Measurements from ENCODE around the gene SFRP2.

The SFRP2 gene

DNA sequence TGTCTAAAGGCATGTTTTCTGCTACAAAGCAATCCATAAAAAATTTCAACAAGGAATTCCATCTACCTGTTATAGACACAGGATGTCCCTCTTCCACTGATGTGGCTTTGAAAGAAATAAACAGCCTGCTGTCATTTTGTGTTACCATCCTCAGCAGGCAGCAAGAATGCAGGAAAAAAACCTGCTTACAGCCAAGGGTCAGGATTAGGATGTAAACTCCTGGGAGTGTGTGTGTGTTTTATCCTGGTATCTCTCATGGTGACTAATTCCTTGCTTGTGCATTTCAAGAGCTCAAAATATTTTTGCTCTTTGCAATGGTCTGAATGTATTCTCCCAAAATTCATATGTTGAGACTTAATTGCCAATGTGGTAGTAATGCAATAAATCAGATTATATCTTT, 28.6 kb upstream of the SFRP2 start:
- Histone ChIP-seq H3K4me1 (ENCODE audit: control insufficient read depth, insufficient read depth, low read length) (no peaks in the 10 kb centered on the region), H3K27ac (ENCODE audit: low read length) (no peak overlapping the region), H3K4me3 (ENCODE audit: low read length) (no peak overlapping the region), H3K9me3 (ENCODE audit: control insufficient read depth, insufficient read depth, low read length) (no peaks in the 10 kb centered on the region), H3K36me3 (ENCODE audit: control insufficient read depth, insufficient read depth, low read length) (no peaks in the 10 kb centered on the region), H3K27me3 (ENCODE audit: control insufficient read depth, insufficient read depth, low read length) (no peaks in the 10 kb centered on the region)
- DNase-seq (ENCODE audit: low read depth, low spot score): no peak

DNA sequence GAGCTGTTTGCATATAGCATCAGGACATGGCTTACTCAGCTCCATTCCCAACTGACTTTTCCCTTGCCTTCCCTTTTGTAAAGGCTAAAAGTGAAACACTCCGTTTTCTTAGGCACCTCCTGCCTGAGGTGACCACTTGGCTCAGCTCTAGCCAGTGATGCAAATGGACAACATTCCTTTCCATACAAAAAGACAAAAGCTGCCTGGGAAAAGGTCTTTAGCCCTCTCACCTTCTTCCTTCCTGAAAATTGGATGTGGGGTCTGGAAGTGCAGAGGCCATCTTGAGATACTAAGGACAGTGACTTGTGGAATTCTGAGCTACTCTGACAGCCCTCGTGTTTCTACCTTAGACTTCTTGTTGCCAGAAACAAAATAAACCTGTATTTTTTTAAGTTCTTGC, 27.7 kb upstream of the SFRP2 start:
- WGBS (ENCODE audit: insufficient coverage, insufficient read length): no CpG with 5 or more reads among the region's 2 CpGs
- H3K27me3 ChIP-seq (ENCODE audit: control insufficient read depth, insufficient read depth, low read length): no peaks in the 10 kb centered on the region; the same call in 1 of the 2 replicates
- no peaks in the 10 kb centered on the region for H3K36me3 ChIP-seq (ENCODE audit: control insufficient read depth, insufficient read depth, low read length)
- H3K4me1 ChIP-seq (ENCODE audit: control insufficient read depth, insufficient read depth, low read length): no peaks in the 10 kb centered on the region
- no peak overlapping the region for H3K27ac ChIP-seq (ENCODE audit: low read length)
- no peak overlapping the region for H3K4me3 ChIP-seq (ENCODE audit: low read length)
- DNase-seq (ENCODE audit: low read depth, low spot score): peak; percentile 25
- no peaks in the 10 kb centered on the region for H3K9me3 ChIP-seq (ENCODE audit: control insufficient read depth, insufficient read depth, low read length)

DNA sequence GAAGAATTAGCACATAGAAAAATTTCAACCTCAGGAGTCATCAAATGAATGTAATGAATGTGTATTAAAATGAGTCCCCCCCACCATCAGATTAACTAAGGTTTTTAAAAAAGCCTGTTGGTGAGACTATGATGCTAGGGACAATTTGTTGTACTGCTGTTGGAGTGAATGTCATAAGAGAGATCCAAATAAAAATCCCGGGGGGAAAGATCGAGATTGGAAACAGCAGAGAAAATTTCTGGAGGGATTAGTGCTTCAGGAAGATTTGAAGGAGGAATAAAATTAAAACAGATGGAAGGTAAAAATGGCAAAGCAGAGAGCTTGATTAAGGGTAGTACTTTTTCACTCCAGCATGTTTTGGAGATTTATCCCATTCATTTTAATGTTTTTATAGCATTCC, 25.9 kb upstream of the SFRP2 start:
- H3K36me3 ChIP-seq (ENCODE audit: control insufficient read depth, insufficient read depth, low read length): no peaks in the 10 kb centered on the region
- no peaks in the 10 kb centered on the region for H3K9me3 ChIP-seq (ENCODE audit: control insufficient read depth, insufficient read depth, low read length)
- WGBS (ENCODE audit: insufficient coverage, insufficient read length): no CpG with 5 or more reads among the region's 2 CpGs

DNA sequence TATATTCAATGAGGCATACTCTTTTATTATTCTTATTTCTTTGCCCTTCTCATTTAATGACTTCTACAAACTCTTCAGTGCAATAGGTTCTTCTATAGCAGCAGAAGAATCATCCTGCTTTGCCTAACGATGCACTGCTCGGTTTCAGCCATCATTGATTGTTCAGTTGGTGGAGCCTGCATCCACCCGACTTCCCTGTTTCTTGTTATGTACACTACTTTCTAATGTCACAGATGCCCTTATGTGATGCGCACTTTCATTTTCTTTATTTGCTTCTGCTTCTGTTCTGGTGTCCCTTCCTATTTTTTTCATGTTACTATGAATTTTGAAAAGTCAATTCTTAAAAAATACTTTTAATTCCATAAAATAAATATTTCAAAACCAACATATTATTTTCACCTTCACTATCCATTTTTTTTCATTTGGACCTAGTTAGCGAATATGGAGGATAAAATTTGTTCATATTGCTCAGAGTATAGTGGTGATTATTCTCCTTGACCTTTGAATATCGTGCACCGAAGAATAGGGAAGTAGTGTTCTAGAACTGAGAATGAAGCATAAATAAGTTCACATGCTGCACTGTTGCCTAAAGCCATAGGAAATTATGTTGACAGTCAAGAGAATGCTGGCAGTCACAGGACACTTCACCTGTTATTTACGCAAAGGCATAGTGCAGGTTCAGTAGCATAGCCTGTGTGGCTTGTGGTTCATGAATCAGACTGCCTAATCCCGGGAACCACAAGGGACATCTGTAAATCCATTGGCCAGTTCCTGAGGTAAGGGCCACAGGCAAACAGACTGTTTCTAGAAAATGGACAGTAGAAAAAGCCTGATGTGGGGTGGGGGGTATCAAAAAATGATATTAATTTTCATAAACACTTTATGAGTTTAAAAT, 21.3 kb upstream of the SFRP2 start:
- 100% methylated on average over 1 of the region's 9 CpGs for WGBS (ENCODE audit: insufficient coverage, insufficient read length)
- Histone ChIP-seq H3K4me3 (ENCODE audit: low read length) (no peak overlapping the region), H3K36me3 (ENCODE audit: control insufficient read depth, insufficient read depth, low read length) (no peaks in the 10 kb centered on the region), H3K9me3 (ENCODE audit: control insufficient read depth, insufficient read depth, low read length) (no peaks in the 10 kb centered on the region), H3K27me3 (ENCODE audit: control insufficient read depth, insufficient read depth, low read length) (no peaks in the 10 kb centered on the region; the same call in 1 of the 2 replicates), H3K27ac (ENCODE audit: low read length) (no peak overlapping the region), H3K4me1 (ENCODE audit: control insufficient read depth, insufficient read depth, low read length) (no peaks in the 10 kb centered on the region)
- DNase-seq (ENCODE audit: low read depth, low spot score): no peak

More for the DNA sequence above, 25.9 kb upstream of the SFRP2 start:
- H3K4me3 ChIP-seq (ENCODE audit: low read length): no peak overlapping the region
- H3K27ac ChIP-seq (ENCODE audit: low read length): no peak overlapping the region
- no peak for DNase-seq (ENCODE audit: low read depth, low spot score)
- H3K27me3 ChIP-seq (ENCODE audit: control insufficient read depth, insufficient read depth, low read length): no peaks in the 10 kb centered on the region; the same call in 1 of the 2 replicates
- no peaks in the 10 kb centered on the region for H3K4me1 ChIP-seq (ENCODE audit: control insufficient read depth, insufficient read depth, low read length)

DNA sequence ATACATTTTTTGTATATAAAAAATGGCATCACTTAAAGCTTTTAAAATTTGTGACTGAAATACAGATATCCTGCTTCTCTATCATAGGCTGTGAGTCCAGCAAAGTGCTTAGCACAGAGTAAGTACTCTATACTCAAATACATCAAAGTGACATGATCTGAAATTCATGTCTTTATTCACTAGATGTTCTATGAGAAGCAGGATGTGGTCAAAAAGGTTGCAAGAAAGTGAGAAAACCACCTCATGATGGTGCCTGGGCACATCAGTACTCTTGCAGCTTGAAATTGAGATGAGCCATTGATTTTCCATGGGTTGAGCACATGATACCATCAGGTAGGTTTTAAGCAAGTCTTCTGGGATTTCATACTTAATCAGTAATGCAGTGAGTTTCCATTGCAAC, 20.4 kb upstream of the SFRP2 start:
- no peaks in the 10 kb centered on the region for H3K36me3 ChIP-seq (ENCODE audit: control insufficient read depth, insufficient read depth, low read length)
- no peak for DNase-seq (ENCODE audit: low read depth, low spot score)
- no peaks in the 10 kb centered on the region for H3K4me1 ChIP-seq (ENCODE audit: control insufficient read depth, insufficient read depth, low read length)
- H3K9me3 ChIP-seq (ENCODE audit: control insufficient read depth, insufficient read depth, low read length): no peaks in the 10 kb centered on the region
- H3K27ac ChIP-seq (ENCODE audit: low read length): no peak overlapping the region
- H3K27me3 ChIP-seq (ENCODE audit: control insufficient read depth, insufficient read depth, low read length): no peaks in the 10 kb centered on the region; the same call in 1 of the 2 replicates
- H3K4me3 ChIP-seq (ENCODE audit: low read length): no peak overlapping the region

DNA sequence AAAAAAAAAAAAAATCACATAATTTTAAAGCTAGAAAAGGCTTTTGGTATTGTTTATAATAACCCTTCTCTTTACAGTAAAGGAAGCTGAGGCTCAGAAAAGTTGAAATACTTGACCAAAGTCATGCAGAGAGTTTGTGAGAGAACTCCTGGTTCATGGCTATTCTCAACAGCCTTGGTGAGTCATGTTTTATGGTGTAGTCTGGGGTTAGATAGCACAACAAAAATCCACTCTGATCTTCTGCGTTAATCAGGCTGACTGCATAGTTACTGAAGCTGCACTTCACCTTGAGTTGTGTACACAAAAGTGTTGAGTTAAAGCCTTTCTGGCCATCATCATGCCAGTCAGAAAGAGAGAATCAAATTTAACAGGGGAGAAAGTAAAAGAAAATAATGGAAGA, 19.3 kb upstream of the SFRP2 start:
- Histone ChIP-seq H3K4me1 (ENCODE audit: control insufficient read depth, insufficient read depth, low read length) (no peaks in the 10 kb centered on the region), H3K36me3 (ENCODE audit: control insufficient read depth, insufficient read depth, low read length) (no peaks in the 10 kb centered on the region), H3K9me3 (ENCODE audit: control insufficient read depth, insufficient read depth, low read length) (no peaks in the 10 kb centered on the region), H3K27ac (ENCODE audit: low read length) (no peak overlapping the region), H3K27me3 (ENCODE audit: control insufficient read depth, insufficient read depth, low read length) (no peaks in the 10 kb centered on the region; the same call in 1 of the 2 replicates), H3K4me3 (ENCODE audit: low read length) (no peak overlapping the region)
- no CpG with 5 or more reads among the region's 1 CpG for WGBS (ENCODE audit: insufficient coverage, insufficient read length)
- DNase-seq (ENCODE audit: low read depth, low spot score): no peak

DNA sequence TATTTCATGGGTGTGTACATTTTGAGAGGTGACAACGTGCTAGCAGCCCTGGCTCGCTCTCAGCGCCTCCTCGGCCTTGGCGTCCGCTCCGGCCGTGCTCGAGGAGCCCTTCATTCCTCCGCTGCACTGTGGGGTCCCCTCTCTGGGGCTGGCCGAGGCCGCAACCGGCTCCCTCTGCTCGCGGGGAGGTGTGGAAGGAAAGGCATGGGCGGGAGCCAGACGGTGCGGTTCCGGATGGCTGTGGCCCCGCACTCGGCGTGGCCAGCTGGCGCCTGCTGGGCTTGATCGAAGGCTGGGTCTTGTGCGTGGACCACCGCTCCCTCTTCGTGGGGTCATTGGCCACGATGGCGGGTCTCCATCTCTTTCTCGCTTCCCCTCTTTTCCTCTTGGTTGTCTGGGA, 17.2 kb upstream of the SFRP2 start:
- DNase-seq (ENCODE audit: low read depth, low spot score): no peak
- Histone ChIP-seq H3K27me3 (ENCODE audit: control insufficient read depth, insufficient read depth, low read length) (no peaks in the 10 kb centered on the region), H3K9me3 (ENCODE audit: control insufficient read depth, insufficient read depth, low read length) (no peaks in the 10 kb centered on the region), H3K27ac (ENCODE audit: low read length) (no peak overlapping the region), H3K4me1 (ENCODE audit: control insufficient read depth, insufficient read depth, low read length) (no peaks in the 10 kb centered on the region), H3K4me3 (ENCODE audit: low read length) (no peak overlapping the region), H3K36me3 (ENCODE audit: control insufficient read depth, insufficient read depth, low read length) (no peaks in the 10 kb centered on the region)
- no CpG with 5 or more reads among the region's 30 CpGs for WGBS (ENCODE audit: insufficient coverage, insufficient read length)

DNA sequence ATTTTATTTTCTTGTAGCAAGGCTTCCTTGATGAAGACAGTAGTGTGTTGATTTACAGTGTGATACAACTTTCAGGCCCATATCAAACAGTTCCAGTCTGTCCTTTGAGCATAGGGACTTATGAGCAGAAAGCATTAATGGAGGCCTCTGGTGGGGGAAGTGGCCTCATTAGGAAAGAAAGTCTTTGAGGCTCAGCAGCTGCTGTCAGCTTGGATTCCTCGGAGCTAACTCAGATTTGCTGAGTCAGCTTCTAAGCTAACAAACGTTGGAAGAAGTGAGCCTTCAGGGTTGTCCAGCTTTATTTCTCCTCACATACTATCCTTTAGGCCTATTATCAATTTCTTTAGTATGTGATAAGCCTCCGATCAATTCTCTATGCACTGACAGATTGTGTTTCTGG, 15.8 kb upstream of the SFRP2 start:
- H3K27ac ChIP-seq (ENCODE audit: low read length): no peak overlapping the region
- no peaks in the 10 kb centered on the region for H3K36me3 ChIP-seq (ENCODE audit: control insufficient read depth, insufficient read depth, low read length)
- no CpG with 5 or more reads among the region's 3 CpGs for WGBS (ENCODE audit: insufficient coverage, insufficient read length)
- DNase-seq (ENCODE audit: low read depth, low spot score): no peak
- H3K27me3 ChIP-seq (ENCODE audit: control insufficient read depth, insufficient read depth, low read length): no peaks in the 10 kb centered on the region
- H3K4me1 ChIP-seq (ENCODE audit: control insufficient read depth, insufficient read depth, low read length): no peaks in the 10 kb centered on the region
- H3K4me3 ChIP-seq (ENCODE audit: low read length): no peak overlapping the region
- no peaks in the 10 kb centered on the region for H3K9me3 ChIP-seq (ENCODE audit: control insufficient read depth, insufficient read depth, low read length)

DNA sequence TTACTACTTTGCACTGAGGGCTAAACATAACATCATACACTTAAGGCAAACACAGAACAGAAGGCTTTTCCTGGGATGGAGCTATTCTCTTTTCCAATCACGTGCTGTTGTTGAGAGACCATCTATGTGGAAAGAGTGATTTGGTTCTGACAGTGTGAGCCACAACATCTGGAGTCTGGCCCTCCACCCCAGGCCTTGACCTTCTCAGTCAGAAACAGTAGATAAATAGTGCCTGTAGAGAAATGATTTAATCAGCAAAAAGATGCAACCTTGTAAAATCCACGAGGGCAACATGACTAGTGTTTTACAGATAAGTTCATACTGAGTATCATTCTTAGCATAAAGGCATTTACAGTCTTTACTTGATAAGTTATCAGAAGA, 10.8 kb upstream of the SFRP2 start:
- Histone ChIP-seq H3K4me3 (ENCODE audit: low read length) (no peak overlapping the region), H3K4me1 (ENCODE audit: control insufficient read depth, insufficient read depth, low read length) (no peaks in the 10 kb centered on the region), H3K27ac (ENCODE audit: low read length) (no peak overlapping the region), H3K36me3 (ENCODE audit: control insufficient read depth, insufficient read depth, low read length) (no peaks in the 10 kb centered on the region), H3K27me3 (ENCODE audit: control insufficient read depth, insufficient read depth, low read length) (no peaks in the 10 kb centered on the region), H3K9me3 (ENCODE audit: control insufficient read depth, insufficient read depth, low read length) (no peaks in the 10 kb centered on the region)
- no CpG with 5 or more reads among the region's 2 CpGs for WGBS (ENCODE audit: insufficient coverage, insufficient read length)
- DNase-seq (ENCODE audit: low read depth, low spot score): no peak

DNA sequence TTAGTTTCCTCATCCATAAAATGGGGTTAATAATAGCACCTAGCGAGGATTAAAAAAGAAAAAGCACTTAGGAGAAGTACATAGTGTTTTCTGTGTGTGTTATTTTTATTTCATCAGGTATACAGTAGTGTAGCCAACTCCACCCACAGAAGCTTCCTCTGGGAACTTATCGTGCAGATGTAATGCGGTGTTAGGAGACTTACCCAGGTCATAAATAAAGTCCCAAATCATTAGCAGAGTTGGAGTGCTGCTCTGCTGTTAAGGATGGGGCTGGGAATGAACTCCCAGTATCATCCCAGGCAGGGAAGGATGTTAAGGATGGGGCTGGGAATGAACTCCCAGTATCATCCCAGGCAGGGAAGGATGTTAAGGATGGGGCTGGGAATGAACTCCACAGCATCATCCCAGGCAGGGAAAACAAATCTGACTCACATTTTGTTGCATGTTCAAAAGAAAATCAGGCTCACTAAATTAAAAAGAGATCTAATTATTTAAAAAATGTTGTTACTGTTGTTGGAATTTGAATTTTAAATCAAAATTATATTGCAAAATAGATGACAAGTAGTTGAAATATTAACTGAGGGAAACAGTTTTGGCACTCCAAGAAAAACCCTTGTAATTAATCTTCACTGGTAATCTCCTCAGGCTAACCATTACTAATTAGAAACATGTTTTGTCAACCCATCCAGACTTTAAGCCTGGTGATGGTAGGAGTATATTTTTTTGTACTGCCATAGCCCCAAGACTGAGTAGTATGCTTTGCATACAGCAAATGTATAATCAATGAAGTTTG, 10.2 kb upstream of the SFRP2 start:
- Histone ChIP-seq H3K4me3 (ENCODE audit: low read length) (no peak overlapping the region), H3K27ac (ENCODE audit: low read length) (no peak overlapping the region), H3K4me1 (ENCODE audit: control insufficient read depth, insufficient read depth, low read length) (no peaks in the 10 kb centered on the region), H3K36me3 (ENCODE audit: control insufficient read depth, insufficient read depth, low read length) (no peaks in the 10 kb centered on the region), H3K27me3 (ENCODE audit: control insufficient read depth, insufficient read depth, low read length) (no peaks in the 10 kb centered on the region), H3K9me3 (ENCODE audit: control insufficient read depth, insufficient read depth, low read length) (no peaks in the 10 kb centered on the region)
- DNase-seq (ENCODE audit: low read depth, low spot score): no peak
- no CpG with 5 or more reads among the region's 3 CpGs for WGBS (ENCODE audit: insufficient coverage, insufficient read length)
